NCI-H1930 (cell line): ENCODE measurements around the gene ERI3.

Experiments
- DNase-seq, 2 experiments: peaks; one replicate each; lab custom pipeline; 2025; lab: John Stamatoyannopoulos, UW

Gene ERI3

DNA sequence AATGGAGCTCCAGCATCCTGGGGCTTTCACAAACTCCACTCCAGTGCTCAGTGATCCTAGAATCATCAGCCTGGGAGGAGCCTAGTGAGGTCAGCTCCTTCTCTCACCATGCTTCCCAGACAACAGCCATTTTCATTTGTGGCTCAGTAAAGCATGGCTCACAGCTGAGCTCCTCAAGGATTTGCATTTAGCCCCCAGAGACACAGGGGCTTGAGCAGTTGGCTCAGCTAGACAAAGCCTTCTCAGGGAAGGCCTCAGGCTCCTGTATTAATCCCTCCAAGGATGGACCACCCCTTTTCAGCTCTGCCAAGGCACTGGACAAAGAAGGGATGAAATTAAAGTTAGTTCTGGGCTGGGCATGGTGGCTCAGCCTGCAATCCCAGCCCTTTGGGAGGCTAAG, 39.5 kb downstream of the ERI3 start:
- DNase-seq: no peak

DNA sequence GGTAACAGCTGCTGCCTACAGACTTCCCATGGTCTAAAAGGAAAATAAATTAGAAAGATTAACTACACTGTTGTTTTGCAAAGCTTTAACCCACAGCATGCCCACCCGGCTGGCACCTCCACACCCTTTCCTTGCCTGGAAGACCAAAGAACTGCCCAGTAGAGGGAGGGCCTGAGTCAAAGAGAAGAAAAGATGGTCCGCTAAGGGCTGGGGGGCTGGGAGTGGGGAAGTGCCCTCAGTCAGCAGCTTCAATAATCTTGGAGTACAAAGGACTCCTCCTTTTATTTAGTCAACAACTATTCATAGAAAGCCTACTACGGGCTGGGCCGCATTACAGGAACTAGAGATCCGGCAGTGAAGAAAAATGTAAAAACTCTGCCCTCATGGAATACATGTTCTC, 40.6 kb downstream of the ERI3 start:
- no peak for DNase-seq

DNA sequence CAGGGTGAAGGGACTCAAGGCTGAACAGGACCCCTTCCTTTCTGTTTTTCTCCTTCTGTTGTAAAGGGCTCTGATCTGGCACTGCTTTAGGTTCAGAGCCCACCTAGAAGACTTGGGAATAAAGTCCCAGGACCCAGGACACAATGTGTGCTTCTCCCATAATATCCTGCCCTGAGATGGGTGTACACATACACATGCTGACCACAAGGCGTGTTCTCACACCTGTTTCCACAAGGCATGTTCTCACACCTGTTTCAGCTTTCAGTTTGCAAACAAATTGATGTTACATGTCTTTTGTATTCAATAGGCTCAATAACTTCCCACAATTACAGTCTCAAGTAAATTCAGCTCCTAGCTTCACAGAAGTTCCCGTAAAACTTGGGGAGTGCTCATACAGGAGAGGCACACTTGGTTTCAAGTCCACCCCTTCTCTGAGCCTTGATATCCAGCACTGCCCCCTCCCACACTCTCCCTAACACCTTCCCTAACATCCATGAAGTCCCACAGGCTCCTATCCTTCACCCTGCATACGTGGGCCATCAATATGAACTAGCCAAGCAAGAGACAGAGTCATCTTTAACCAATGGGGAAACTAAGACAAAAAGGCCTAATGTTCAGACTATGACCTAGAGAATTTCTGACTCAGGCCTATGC, 41.7 kb downstream of the ERI3 start:
- no peak for DNase-seq

DNA sequence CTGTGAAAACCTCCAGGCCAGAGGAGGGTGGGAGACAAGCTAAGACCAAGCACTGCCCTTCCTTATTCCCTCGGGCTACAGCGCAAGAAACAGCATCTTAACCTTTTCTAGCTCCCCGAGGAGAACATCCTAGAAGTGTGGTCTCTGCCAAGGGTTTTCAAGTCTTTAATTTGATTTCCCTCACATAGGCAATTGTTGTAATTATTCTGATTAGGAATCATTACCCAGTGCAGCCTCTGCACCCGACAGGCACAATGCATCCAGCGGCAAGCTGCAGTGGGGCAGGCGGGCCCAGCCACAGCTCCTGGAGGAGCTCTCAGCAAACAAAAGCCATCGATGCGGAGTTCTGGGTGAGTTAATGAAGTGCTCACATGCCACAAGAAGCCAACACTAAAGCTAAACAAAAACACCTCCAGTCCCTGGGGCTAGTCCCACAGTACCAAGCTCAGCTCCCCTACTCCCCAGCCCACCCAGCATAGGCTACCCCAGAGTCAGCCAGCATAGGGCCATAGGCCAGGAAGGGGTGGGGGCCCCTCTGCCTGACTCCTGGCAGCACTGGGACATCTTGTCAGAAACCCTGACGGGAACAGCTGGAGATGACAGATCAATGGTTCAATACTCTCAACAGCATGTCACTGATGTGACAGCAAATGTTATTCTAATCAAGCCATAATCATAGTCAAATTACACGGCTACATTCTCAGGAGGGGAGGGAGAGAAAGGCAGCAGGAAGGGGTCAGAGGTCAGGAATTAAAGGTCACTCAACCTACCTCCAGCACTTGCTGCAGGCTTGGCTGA, 42.5 kb downstream of the ERI3 start:
- no peak for DNase-seq

DNA sequence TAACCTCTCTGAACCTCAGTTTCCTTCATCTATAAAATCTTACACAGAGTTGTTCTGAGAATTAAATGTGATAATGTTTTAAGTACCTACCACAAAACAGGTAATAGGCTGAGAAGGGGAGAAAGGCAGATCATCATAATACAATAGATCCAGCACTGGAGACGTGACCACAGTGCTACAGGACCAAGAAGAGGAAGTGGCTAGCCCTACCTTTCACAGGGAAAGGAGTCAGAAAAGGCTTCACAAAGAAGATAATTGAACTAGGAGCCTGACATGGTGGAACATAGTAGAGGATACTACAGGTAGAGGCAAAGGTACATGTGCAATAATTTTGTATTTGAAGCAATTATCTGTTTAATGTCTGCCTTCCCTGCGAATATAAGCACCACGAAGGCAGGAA, 45.1 kb downstream of the ERI3 start:
- DNase-seq: no peak

DNA sequence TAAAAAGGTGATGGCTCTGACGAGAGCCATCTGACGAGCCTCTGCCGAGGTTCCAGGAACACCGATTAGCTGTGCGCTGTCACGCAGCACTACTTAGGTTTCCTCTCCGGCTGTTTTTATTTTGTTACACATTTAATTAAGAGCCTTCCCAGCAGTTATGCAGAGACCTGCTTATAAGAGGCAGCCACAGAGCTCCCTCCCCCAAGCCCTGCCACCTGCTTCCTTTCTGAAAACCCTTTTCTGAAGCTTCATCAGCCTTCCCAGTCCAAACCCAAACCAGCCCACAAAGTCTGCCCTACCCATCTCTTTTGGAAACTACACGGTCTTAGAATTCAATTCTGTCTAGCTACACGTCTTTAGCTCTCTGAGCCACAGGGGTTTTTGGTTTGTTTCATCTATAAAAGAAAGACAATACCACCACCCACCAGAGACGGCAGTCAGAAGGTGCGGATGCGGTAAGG, 49.1 kb downstream of the ERI3 start:
- DNase-seq: no peak

DNA sequence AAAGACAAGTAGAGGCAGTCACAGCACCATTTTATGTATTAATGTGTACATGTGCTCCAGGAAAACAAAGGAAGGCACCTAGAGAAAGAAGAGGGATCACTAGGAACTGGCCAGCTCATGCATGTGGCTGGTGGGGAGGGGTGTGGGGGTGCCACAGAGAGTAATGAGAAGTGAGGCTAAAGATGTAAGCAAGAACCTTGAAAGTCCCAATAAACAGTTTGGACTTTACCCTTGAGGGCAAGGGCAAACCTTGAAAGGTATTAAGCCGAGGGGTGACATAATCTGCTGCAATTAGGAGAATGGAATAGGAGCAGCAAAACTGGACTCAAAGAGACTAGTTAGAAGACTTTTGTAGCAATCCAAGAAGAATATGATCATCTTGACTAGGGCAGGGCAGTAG, 51.5 kb downstream of the ERI3 start:
- DNase-seq: no peak

DNA sequence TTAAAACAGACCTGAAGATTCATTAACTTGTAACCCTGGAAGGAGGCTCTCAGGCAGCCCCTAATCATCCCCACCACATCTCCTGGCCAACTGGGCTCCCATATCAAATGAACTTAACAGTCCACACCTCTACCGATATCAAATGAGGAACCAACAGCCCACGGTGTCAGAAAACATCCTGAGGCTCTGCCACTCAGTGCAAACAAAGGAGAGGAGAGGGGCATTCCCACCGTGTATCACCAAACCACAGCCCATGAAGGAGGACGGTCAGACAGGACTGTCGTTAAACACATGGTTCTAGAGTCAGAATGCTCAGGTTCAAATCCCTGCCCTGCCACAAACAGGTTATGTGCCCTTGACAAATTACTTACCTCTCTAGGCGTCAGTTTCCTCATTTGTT, 52.5 kb downstream of the ERI3 start:
- DNase-seq: no peak

DNA sequence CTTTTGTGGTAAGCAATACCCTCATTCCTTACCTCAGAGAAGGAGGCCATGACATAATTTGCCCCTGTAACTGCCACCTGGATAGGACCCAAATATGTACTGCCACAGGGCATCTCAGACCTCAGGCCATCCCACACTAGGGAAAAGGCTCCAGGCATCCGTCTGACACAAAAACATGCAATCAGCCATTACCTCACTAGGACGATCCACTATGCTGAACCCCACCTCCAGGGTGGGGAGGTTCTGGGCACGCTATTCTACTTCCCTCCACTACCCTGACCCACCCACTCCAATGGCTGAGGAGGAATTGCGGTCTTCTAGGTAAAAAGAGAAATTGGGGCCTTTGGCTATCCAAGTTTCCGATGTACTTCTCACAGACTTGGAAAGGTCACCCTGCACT, 53.6 kb downstream of the ERI3 start:
- DNase-seq: no peak

DNA sequence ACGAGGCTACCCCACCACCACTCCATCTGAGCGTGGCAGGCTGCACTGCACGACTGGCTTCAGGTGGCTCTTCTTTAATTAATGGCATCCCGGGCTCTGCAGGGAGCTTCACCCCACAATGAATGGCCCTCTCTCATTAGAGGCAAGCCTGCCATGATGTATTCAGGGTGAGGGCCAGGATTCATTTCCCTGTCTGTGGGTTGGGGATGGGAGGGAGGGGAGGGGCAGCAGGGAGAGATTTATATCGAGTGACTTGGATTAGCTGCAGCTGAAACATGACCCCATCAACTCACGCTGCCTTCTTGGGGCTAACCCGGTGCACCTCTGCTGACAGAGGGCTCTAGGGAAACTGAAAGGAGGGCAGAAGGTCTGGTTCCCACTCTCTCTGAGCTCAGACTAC, 54.2 kb downstream of the ERI3 start:
- DNase-seq: no peak

DNA sequence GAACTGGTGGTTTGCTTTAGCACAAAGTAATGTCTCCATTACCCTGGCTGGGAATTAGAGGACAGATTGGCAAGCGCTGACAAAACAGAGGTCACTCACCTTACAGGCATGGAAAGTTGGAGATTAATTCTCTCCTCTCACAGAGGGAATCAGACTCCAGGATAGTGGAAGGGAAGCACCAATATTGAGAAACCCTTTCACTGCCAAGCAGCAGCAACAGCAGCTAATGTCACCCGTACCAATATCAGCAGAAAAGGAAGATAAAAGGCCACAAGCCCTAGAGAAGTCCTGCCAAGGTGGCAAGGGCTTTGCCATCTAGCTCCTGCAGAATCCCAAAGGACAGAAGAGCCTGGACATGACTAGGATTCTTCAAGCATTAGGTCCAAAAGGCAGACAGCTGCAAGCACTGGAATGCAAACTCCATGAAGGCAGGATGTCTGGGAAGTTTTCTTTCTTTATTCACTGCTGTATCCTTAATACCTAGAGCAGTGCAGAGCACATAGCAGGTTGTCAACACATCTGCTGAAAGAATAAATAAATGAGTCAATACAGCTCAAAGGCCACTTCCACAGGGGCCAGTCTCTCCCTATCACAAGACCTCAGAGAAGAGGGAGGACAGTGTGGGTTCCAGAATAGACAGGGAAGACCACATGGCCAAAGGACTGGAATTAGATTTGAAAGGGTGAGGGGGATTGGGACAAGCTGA, 57.2 kb downstream of the ERI3 start:
- DNase-seq: no peak

DNA sequence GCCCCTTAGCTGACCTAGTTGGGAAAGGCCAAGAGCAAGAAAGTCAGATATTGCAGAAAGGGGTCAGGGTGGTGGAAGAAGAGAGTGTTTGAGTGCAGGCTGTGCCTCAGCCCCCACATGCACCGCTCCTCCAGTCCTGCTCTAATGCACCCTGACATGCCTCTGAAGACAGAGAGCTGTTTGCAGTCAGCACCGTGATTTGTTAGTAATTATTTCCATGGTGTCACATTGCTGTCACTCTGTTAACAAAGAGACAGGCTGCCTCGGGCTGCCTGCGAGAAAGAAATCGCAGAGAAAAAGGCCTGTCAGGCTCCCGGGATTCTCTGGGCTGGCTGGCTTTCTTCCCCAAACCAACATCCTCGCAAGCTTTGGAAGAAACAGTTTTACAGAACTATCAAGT, 58.3 kb downstream of the ERI3 start:
- no peak for DNase-seq

DNA sequence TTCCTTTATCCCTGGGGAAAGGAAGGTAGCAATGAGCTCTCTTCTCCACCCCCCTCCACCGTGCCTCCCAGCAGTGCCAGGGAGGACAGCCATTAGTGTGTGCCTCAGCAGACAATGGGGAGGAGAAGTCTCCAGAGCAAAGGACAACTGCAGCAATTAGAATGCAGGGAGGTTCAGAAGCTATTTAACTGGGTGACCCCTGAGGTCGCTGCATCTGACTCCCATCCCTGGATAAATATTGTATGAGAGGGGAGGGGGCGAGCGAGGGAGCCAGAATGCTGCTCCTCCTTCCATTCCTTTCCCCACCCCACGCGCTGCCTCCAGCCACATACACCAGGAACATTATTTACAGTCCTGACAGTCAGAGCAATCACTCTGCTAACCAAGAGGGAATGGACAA, 59.0 kb downstream of the ERI3 start:
- DNase-seq: no peak

DNA sequence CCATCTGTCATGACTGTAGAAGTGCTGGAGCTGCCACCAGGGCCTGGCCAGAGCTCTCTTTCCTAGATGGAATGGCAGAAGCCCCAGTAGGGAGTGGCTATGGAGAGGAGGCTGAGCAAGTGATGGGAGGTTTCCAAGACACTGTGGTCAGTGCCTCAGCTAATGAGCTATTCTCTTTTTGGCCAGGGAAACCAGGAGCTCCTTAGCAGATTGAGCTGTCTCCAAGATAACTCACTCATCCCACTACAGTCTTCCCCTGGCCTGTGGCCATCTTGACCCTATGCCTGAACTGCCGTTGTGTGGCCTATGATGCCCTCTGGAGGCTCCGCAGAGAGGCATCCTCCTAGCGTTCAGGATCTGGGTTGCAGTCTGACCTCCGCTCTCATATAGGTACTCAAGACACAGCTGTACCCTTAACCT, 60.5 kb downstream of the ERI3 start:
- DNase-seq: no peak

DNA sequence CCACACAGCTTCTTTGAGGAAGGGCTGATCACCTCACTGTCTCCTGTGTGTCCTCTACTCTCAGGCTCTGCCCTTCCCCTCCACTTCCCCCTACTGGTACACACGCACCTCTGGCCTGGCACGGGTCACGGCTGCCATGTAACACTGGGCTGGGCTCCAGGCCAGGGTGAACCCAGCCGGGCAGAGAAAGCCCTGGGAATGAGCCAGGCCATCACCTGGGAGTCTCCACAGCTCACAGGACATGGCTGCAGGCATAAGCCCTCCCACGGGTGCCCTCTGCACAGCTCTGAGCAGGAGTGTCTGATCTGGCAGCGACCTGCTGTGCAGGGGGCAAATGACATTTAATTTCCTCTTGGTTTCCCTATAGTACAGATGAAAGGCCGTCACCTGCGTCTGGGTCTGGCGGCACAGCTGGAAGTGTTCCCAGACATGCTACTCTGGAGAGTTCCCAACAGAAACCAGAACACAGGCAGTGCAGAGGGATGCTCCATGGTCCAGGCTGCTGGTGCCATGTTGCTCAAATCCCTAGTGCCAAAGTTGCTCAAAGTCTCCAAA, 61.2 kb downstream of the ERI3 start:
- DNase-seq: no peak

DNA sequence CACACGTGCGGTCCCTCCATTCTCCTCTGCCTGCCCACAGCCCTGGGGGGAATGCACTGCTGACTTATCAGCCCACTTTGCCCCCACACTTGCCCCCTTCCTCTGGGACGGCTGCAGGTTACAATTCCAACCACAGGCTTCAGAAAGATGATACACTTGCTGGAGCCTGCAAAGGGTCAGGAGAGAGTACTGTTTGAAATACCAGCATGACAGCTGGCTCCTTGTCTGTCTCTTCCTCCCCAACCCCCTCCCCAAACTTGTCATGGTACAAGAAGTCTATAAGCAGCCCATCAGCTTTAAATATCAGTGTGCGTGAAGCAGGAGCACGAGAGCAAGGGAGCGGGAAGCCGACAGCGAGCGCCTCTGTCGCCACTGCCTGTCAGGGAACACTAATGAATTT, 62.4 kb downstream of the ERI3 start:
- DNase-seq: no peak

DNA sequence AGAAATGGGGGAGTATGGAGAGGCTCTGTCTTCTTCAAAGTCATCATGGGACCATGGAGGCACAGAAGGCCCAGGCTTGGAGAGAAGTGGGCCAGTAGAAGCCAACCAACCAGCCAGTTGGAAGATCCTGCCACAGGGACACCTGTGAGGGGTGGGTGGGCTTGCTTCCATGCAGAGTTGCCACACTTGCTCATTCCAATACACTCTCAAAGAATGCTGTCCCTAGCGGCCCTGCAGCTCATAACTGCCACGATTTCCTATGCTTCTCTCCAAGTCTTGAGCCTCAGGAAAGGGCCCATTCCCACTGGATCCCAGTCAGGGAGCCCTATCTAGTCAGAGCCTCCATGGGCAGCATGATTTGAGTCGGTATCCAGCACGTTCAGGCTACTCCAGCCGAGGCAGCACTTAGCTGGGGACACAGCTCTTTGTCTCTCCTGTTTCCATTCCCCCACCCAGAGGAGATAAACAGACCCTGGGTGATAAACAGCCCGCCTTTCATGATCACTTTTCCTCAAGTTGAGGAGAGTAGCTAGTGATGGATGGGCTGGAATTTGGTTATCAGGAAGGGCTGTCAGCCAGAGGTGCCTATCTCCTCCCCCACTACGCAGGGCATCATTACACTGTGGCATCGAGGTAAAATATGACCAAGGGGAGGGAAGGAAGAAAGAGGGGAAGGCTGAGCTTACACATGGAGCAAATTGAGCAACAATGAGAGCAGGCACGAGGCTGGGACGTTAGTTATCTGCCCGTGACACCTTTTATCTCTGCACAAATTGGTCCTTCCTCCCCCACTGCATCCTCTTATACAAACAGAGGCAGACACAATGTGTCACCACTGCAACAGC, 64.6 kb downstream of the ERI3 start:
- DNase-seq: no peak

DNA sequence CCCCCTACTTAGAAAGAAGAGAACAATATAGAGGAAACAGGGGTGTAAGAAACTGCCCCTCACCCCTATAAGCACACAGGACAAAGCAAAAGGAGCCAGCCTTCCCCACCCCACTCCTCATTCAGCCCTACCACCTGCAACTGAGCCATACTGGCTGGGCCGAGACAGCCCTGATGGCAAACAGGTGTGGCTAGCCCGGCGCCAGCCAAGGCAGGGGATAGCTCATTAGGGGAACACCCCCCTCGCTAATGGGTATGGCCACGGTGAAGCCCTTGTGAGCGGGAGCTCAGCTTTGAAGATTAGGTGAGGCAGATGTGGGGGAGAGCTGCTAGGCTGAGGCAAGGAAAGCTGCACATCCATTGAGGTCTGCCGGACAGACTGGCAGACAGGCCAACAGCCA, 65.5 kb downstream of the ERI3 start:
- no peak for DNase-seq

DNA sequence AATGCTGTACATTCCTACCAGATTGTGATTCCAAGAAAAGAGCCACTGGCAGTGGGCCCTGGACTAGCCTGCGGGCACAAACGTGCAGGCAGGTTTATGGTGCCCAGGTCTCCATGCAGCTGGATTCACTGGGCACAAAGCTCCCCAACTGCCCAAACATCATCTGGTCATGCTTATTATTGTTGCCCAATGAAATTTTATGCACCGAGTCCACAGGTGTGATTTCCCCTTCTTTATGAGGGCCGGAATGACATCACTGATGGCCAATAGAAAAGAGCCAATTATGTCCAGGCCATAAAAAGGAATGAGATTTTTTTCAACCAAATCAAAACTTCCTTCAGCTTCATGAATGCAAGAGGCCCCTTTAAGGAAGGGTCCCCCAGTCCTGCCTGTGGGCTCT, 66.2 kb downstream of the ERI3 start:
- no peak for DNase-seq

DNA sequence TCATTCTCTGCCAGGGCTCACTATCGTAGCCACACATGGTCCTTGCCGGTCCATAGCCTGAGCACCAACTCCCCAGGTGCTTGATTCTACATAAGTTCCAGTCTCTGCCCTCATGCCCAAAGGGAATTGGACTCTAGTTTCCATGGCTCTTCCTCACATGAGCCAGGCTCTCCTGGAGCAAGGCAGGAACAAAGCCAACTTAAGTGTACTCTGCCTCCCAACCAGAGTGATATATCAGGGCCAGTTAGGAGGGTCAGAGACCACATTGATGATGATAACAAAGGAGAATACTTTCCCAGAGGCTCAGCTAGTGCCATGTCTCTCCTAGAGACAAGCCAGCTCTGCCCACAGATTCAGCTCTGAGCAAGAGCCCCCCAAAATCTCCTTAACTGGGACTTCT, 70.9 kb downstream of the ERI3 start:
- DNase-seq: no peak

DNA sequence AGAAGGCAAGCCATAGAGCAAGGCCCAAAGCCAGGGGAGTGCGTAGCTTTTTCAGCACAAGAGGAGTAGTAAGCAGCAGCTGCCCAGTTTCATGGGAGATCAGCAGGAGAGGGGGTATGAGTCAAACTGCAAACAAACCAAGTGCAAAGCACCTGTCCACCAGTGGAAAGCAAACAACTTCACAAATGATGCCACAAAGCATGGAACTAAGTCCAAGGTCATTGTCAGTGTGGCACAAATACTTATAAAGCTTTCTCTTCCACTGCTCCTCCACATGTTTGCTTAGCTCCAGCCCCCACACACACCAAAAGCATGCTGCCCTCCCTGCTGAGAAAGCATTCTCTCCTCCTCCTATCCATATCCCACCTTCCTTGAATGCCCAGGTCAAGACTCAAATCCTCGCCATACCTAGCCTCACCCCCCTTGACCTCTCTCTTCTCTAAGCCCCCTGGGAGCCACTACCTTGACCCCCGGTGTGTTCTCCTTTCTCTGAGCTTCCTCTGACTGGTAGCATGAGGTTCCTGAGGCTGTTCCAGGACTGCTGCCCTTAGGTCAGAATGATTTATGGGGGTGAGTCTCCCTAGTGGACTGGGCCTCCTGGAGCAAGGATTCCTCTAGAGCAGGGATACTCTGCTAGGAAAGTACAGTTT, 71.4 kb downstream of the ERI3 start:
- DNase-seq: peak in 1 of 2 experiments; percentile 19
